ENCODE data around the gene MBNL1. TPM values are rescaled to one million over a fixed set of nuclear protein-coding genes. Genes with fewer than 3 reads are reported as not detected.

MBNL1 gene
- polyA plus RNA-seq, 1 donor from 2014 or later: 12.7 TPM

DNA sequence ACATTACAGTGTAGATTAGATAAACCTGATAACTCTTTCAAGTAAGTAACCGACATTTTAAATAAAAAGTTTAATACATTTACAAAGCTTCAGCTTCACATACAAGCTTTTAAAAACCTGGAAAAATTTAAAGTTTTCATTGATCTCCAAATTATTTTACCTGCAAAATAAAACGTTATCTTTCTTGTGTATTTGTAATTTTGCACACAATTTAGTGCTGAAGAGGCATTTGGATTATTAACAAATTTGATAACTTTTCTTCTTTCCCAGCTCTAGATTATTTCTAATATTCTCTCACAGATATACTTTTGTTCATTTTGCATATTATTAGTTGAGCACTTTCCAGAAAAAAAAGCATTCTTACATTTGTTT lies 24.2 kb upstream of the MBNL1 start:
- no peak overlapping the region for H3K27ac ChIP-seq (ENCODE audit: low read length)
- H3K9me3 ChIP-seq (ENCODE audit: low read length): no peaks in the 10 kb centered on the region
- no peak for TF ChIP-seq EP300 (conservative IDR thresholded peaks at IDR 0.05; ENCODE audit: poor library complexity, severe bottlenecking)
- TF ChIP-seq TAF1 (IDR thresholded peaks at IDR 0.05; ENCODE audit: low read depth): no peak
- no peak for TF ChIP-seq MXI1 (conservative IDR thresholded peaks at IDR 0.05; ENCODE audit: poor library complexity, severe bottlenecking)
- TF ChIP-seq RAD21 (conservative IDR thresholded peaks at IDR 0.05): no peak
- TF ChIP-seq POLR2AphosphoS5 (IDR thresholded peaks at IDR 0.05): no peak
- TF ChIP-seq, protein P1, sequence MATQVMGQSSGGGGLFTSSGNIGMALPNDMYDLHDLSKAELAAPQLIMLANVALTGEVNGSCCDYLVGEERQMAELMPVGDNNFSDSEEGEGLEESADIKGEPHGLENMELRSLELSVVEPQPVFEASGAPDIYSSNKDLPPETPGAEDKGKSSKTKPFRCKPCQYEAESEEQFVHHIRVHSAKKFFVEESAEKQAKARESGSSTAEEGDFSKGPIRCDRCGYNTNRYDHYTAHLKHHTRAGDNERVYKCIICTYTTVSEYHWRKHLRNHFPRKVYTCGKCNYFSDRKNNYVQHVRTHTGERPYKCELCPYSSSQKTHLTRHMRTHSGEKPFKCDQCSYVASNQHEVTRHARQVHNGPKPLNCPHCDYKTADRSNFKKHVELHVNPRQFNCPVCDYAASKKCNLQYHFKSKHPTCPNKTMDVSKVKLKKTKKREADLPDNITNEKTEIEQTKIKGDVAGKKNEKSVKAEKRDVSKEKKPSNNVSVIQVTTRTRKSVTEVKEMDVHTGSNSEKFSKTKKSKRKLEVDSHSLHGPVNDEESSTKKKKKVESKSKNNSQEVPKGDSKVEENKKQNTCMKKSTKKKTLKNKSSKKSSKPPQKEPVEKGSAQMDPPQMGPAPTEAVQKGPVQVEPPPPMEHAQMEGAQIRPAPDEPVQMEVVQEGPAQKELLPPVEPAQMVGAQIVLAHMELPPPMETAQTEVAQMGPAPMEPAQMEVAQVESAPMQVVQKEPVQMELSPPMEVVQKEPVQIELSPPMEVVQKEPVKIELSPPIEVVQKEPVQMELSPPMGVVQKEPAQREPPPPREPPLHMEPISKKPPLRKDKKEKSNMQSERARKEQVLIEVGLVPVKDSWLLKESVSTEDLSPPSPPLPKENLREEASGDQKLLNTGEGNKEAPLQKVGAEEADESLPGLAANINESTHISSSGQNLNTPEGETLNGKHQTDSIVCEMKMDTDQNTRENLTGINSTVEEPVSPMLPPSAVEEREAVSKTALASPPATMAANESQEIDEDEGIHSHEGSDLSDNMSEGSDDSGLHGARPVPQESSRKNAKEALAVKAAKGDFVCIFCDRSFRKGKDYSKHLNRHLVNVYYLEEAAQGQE (IDR thresholded peaks at IDR 0.05; ENCODE audit: borderline replicate concordance): no peak
- no peak for TF ChIP-seq EZH2 (IDR thresholded peaks at IDR 0.05; ENCODE audit: borderline replicate concordance, insufficient read depth, low read length, poor library complexity, severe bottlenecking)
- TF ChIP-seq, protein P2, sequence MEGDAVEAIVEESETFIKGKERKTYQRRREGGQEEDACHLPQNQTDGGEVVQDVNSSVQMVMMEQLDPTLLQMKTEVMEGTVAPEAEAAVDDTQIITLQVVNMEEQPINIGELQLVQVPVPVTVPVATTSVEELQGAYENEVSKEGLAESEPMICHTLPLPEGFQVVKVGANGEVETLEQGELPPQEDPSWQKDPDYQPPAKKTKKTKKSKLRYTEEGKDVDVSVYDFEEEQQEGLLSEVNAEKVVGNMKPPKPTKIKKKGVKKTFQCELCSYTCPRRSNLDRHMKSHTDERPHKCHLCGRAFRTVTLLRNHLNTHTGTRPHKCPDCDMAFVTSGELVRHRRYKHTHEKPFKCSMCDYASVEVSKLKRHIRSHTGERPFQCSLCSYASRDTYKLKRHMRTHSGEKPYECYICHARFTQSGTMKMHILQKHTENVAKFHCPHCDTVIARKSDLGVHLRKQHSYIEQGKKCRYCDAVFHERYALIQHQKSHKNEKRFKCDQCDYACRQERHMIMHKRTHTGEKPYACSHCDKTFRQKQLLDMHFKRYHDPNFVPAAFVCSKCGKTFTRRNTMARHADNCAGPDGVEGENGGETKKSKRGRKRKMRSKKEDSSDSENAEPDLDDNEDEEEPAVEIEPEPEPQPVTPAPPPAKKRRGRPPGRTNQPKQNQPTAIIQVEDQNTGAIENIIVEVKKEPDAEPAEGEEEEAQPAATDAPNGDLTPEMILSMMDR (IDR thresholded peaks at IDR 0.05; ENCODE audit: poor library complexity, severe bottlenecking): no peak
- no peaks in the 10 kb centered on the region for H3K79me2 ChIP-seq (replicated peaks; ENCODE audit: insufficient read depth, low read length)
- H2AFZ ChIP-seq (ENCODE audit: low read depth, low read length): no peak overlapping the region
- H3K4me3 ChIP-seq (ENCODE audit: low read length): no peak overlapping the region
- no peaks in the 10 kb centered on the region for H3K36me3 ChIP-seq (ENCODE audit: insufficient read depth, low read length)
- no peaks in the 10 kb centered on the region for H3K27me3 ChIP-seq (ENCODE audit: insufficient read depth, low read depth, low read length)
- H4K20me1 ChIP-seq (ENCODE audit: insufficient read depth): no peaks in the 10 kb centered on the region
- no peaks in the 10 kb centered on the region for H3K9me2 ChIP-seq (ENCODE audit: insufficient read depth, low read length)
- H3K4me2 ChIP-seq (ENCODE audit: low read length): no peak overlapping the region
- no peaks in the 10 kb centered on the region for H3F3A ChIP-seq (ENCODE audit: insufficient read depth, low read length, poor library complexity, severe bottlenecking)
- no peak overlapping the region for H3K9ac ChIP-seq (ENCODE audit: low read length)

- Histone ChIP-seq H3F3A (ENCODE audit: insufficient read depth, low read length, poor library complexity, severe bottlenecking) (no peaks in the 10 kb centered on the region), H2AFZ (ENCODE audit: low read depth, low read length) (no peak overlapping the region)
These were observed 23.1 kb upstream of the MBNL1 start for GRCh38 chr3:152245498-152246170.

More at GRCh38 chr3:152245498-152246170, 23.1 kb upstream of the MBNL1 start:
- Histone ChIP-seq H4K20me1 (ENCODE audit: insufficient read depth) (no peaks in the 10 kb centered on the region), H3K4me2 (ENCODE audit: low read length) (no peak overlapping the region), H3K9ac (ENCODE audit: low read length) (no peak overlapping the region), H3K4me3 (ENCODE audit: low read length) (no peak overlapping the region), H3K79me2 (replicated peaks; ENCODE audit: insufficient read depth, low read length) (no peaks in the 10 kb centered on the region), H3K27ac (ENCODE audit: low read length) (no peak overlapping the region), H3K27me3 (ENCODE audit: insufficient read depth, low read depth, low read length) (no peaks in the 10 kb centered on the region), H3K36me3 (ENCODE audit: insufficient read depth, low read length) (no peaks in the 10 kb centered on the region), H3K9me2 (ENCODE audit: insufficient read depth, low read length) (no peaks in the 10 kb centered on the region), H3K9me3 (ENCODE audit: low read length) (no peaks in the 10 kb centered on the region)
- no peak for TF ChIP-seq EZH2 (IDR thresholded peaks at IDR 0.05; ENCODE audit: borderline replicate concordance, insufficient read depth, low read length, poor library complexity, severe bottlenecking)
- no peak for TF ChIP-seq SMC3 (conservative IDR thresholded peaks at IDR 0.05; ENCODE audit: poor library complexity)
- TF ChIP-seq EP300 (conservative IDR thresholded peaks at IDR 0.05; ENCODE audit: poor library complexity, severe bottlenecking): no peak
- TF ChIP-seq, protein P1 (IDR thresholded peaks at IDR 0.05; ENCODE audit: borderline replicate concordance): no peak
- no peak for TF ChIP-seq TAF1 (IDR thresholded peaks at IDR 0.05; ENCODE audit: low read depth)
- no peak for TF ChIP-seq RAD21 (conservative IDR thresholded peaks at IDR 0.05)
- no peak for TF ChIP-seq POLR2AphosphoS5 (IDR thresholded peaks at IDR 0.05)
- TF ChIP-seq, protein P2 (IDR thresholded peaks at IDR 0.05; ENCODE audit: poor library complexity, severe bottlenecking): no peak
- no peak for TF ChIP-seq MXI1 (conservative IDR thresholded peaks at IDR 0.05; ENCODE audit: poor library complexity, severe bottlenecking)

All from neural cell (in vitro differentiated cells).